ENCODE data around the gene IQGAP3. TPM values are rescaled to one million over a fixed set of nuclear protein-coding genes. Genes with fewer than 3 reads are reported as not detected.

IQGAP3 gene
- total RNA-seq, 4 donors from 2014 or later = 0.09 to 13.2 TPM; not detected in 2

DNA sequence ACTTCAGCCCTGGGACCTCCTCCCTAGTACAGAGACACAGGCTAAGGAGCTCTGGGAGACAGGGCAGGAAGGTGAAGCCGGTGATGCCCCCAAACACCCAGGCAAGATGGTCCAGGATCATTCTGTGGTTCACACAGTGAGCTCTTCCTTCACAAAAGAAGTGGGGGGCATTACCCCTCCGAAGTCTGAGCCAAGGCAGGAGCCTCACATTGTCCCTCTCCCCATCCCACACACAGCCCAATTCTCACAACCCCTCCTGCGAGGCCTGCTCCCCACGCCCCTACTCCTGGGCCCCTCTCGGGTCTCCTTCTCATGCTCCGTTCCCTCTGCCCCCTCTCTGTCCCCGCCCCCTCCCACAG is 82.5 kb downstream of the IQGAP3 start:
- H3K27ac ChIP-seq = peak overlapping the region; percentile 77 to 100

DNA sequence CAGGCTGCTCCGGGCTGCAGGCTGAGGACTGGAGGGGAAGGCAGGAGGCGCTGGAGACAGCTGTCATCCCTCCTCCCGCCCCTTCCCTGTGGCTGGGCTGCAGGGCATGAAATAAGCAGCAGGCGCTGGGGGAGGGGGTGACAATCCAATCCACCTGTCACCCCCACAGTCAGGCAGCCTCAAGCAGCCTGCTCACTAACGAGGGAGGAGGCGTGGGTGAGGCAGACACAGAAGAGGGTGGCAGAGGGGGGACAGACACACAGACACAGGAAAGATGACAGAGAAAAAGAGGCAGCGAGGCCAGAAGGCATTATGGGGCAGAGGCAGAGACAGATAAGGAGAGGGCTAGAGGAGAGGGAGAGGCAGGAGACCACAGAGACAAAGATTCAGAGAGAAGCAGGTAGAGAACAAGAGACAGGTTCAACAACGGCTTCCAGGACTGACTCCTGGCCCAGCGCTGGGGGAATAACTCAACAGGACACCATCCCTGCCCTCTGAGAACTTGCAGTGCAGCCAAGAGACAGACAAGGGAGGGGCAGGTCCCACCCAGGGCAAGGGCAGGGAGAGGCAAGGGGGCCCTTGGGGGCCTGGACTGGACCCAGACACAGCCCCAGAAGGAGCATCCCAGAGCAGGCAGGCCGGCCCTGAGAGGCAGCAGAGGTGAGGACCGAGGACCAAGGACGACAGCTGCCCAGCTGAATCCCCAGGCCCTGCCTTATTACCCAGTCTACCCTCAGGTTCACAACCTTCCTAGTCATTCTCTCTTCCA is 83.0 kb downstream of the IQGAP3 start:
- Histone ChIP-seq H3K9me3 (no peaks in the 10 kb centered on the region), H3K27ac (peak overlapping the region; percentile 77 to 100), H3K4me1 (peaks cover 22 to 64% of the 10 kb centered on the region in 2 donors), H3K4me3 (peak overlapping the region in 1 of 2 donors; percentile 15), H3K27me3 (no peaks in the 10 kb centered on the region), H3K36me3 (no peaks in the 10 kb centered on the region)
- intact Hi-C loops (cut with DNase I; ENCODE audit: low total_unique reads) = no loop called here
- TF ChIP-seq, protein P1, sequence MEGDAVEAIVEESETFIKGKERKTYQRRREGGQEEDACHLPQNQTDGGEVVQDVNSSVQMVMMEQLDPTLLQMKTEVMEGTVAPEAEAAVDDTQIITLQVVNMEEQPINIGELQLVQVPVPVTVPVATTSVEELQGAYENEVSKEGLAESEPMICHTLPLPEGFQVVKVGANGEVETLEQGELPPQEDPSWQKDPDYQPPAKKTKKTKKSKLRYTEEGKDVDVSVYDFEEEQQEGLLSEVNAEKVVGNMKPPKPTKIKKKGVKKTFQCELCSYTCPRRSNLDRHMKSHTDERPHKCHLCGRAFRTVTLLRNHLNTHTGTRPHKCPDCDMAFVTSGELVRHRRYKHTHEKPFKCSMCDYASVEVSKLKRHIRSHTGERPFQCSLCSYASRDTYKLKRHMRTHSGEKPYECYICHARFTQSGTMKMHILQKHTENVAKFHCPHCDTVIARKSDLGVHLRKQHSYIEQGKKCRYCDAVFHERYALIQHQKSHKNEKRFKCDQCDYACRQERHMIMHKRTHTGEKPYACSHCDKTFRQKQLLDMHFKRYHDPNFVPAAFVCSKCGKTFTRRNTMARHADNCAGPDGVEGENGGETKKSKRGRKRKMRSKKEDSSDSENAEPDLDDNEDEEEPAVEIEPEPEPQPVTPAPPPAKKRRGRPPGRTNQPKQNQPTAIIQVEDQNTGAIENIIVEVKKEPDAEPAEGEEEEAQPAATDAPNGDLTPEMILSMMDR (IDR thresholded peaks at IDR 0.05) = peak in 2 of 4 experiments; percentile 27 to 43
- TF ChIP-seq POLR2A (IDR thresholded peaks at IDR 0.05) = no peak
- no peak for DNase-seq

More for the DNA sequence above, 82.5 kb downstream of the IQGAP3 start:
- no peak for DNase-seq
- no peaks in the 10 kb centered on the region for H3K36me3 ChIP-seq
- TF ChIP-seq, protein P1 (IDR thresholded peaks at IDR 0.05) = no peak
- TF ChIP-seq POLR2A (IDR thresholded peaks at IDR 0.05) = no peak
- peaks cover 22 to 64% of the 10 kb centered on the region in 2 donors for H3K4me1 ChIP-seq
- intact Hi-C loops (cut with DNase I; ENCODE audit: low total_unique reads) = no loop called here
- no peaks in the 10 kb centered on the region for H3K27me3 ChIP-seq
- peak overlapping the region in 1 of 2 donors; percentile 15 for H3K4me3 ChIP-seq
- no peaks in the 10 kb centered on the region for H3K9me3 ChIP-seq

DNA sequence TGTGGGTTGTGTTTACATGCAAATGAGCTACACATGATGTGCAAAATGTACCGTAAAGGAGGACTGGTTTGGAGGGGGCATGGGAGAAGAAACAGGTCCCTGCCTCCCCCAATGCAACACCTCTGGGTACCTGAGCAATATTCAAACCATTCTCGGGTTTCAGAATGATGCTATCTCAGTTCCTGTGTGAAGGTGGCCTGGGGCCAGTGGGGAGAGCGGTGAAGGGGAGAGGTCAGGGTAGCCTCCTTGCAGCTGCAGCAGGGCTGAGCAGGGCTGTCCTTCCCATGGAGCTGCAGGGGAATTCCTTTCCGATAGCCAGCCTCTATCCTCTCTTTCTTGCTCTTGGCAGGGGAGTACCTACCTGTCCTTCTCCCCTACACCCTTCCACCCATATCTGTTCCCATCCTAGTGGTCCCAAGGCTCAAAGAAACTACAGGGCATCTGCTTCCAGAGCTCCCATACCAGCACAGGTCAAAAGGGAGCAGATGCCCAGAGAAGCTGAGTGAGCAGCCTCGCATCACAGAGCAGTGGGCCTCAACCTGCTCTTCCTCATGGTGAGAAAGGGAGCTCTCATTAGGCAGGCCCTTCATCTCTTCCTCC is 83.7 kb downstream of the IQGAP3 start:
- no peaks in the 10 kb centered on the region for H3K36me3 ChIP-seq
- no peaks in the 10 kb centered on the region for H3K27me3 ChIP-seq
- TF ChIP-seq, protein P1 (IDR thresholded peaks at IDR 0.05) = no peak
- no peak for TF ChIP-seq POLR2A (IDR thresholded peaks at IDR 0.05)
- no peaks in the 10 kb centered on the region for H3K9me3 ChIP-seq
- intact Hi-C loops (cut with DNase I; ENCODE audit: low total_unique reads) = no loop called here
- H3K4me3 ChIP-seq = peak overlapping the region in 1 of 2 donors; percentile 15
- peak overlapping the region; percentile 77 to 100 for H3K27ac ChIP-seq
- peaks cover 19 to 59% of the 10 kb centered on the region in 2 donors for H3K4me1 ChIP-seq
- no peak for DNase-seq

DNA sequence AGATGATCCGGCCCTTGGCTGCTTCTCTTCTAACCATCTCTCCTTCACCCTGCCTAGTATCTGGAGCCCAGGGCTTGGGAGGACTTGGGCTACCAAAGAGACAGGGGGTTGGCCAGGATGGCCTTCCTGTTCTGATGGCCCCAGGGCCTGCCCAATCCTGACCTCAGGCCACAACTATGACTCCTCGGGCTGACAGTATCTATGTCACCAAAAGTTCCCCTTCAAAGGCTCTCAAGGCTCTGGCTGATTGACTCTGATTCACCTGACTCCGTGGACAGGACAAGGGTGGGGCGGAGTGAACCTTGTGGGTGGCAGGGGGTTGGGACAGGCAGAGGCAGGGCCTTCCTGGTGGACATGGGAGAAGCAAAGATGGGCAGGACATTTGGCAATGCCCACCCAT is 84.5 kb downstream of the IQGAP3 start:
- no peak for TF ChIP-seq POLR2A (IDR thresholded peaks at IDR 0.05)
- TF ChIP-seq, protein P1 (IDR thresholded peaks at IDR 0.05) = no peak

More for the DNA sequence above, 84.5 kb downstream of the IQGAP3 start:
- H3K36me3 ChIP-seq = no peaks in the 10 kb centered on the region
- H3K4me3 ChIP-seq = no peak overlapping the region
- intact Hi-C loops (cut with DNase I; ENCODE audit: low total_unique reads) = no loop called here
- no peaks in the 10 kb centered on the region for H3K9me3 ChIP-seq
- H3K27me3 ChIP-seq = no peaks in the 10 kb centered on the region
- H3K4me1 ChIP-seq = peaks cover 15 to 51% of the 10 kb centered on the region in 2 donors
- no peak for DNase-seq
- peak overlapping the region; percentile 19 to 100 for H3K27ac ChIP-seq

Measured in uterus (tissue), 4 donors.